Breast epithelium (tissue), 3 donors: ENCODE data around the gene GLDC.

Experiments
- POLR2A ChIP-seq: fragments of 450-650 bp; IDR thresholded peaks from one replicate; pipeline ENCODE4 v1.6.1; 2016; ENCODE audit warnings: antibody characterized with exemption, mild to moderate bottlenecking, moderate library complexity
- TF ChIP-seq, protein P1 (sequence below), 3 donors: fragments of 450-650 bp; IDR thresholded peaks; one replicate each; pipeline ENCODE4 v1.5.1; 2016 to 2017; ENCODE audit warnings: antibody characterized with exemption in 3 of 3, mild to moderate bottlenecking in 3 of 3, moderate library complexity in 3 of 3

DNA sequence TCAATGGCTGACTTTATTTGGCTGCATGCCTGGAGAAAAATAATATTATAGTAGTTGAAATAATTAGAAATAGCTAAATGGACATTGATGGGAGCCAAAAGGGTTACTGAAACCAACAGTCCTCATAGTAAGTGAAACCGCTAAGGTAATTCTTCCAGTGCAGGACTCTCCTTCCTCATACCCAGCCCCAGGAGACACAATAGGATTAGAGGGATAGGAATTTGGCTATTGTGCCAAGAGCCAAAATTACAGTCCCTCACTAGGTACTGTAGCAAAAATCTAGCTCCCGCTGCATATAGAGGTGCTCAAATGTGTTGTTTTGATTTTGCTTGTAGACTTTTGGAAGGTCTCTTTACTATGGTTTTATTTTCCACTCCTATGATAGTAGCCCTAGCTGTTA is 20.2 kb downstream of the GLDC start:
- TF ChIP-seq POLR2A = no peak
- TF ChIP-seq, protein P1, sequence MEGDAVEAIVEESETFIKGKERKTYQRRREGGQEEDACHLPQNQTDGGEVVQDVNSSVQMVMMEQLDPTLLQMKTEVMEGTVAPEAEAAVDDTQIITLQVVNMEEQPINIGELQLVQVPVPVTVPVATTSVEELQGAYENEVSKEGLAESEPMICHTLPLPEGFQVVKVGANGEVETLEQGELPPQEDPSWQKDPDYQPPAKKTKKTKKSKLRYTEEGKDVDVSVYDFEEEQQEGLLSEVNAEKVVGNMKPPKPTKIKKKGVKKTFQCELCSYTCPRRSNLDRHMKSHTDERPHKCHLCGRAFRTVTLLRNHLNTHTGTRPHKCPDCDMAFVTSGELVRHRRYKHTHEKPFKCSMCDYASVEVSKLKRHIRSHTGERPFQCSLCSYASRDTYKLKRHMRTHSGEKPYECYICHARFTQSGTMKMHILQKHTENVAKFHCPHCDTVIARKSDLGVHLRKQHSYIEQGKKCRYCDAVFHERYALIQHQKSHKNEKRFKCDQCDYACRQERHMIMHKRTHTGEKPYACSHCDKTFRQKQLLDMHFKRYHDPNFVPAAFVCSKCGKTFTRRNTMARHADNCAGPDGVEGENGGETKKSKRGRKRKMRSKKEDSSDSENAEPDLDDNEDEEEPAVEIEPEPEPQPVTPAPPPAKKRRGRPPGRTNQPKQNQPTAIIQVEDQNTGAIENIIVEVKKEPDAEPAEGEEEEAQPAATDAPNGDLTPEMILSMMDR (IDR thresholded peaks at IDR 0.05) = no peak
